Pons (tissue), 1 donor: ENCODE results near the gene TSPAN5.

ENCODE experiments used
- DNase-seq: peaks from one replicate; pipeline ENCODE4 v3.0.0-alpha.2; 2016; ENCODE audit warnings: low spot score

Gene TSPAN5

DNA sequence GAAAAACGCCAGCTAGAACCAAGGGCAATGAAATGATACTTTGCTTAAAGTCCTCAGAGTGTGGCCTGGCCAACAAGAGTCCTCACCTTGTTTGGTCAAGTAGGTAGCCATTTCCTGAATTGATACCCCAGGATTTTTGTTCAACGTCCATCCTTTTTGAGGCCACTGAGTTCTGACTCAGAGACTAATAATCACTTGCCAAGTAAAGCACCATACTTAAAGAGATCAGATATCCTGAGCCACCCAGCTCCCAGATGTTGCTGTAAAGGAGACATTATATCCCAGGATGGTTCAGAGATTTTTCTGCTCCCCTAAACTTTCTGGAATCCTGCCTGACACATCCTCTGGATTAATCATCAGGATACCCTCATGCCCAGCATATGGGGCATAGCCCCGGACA, 206.3 kb downstream of the TSPAN5 start:
- no peak for DNase-seq

DNA sequence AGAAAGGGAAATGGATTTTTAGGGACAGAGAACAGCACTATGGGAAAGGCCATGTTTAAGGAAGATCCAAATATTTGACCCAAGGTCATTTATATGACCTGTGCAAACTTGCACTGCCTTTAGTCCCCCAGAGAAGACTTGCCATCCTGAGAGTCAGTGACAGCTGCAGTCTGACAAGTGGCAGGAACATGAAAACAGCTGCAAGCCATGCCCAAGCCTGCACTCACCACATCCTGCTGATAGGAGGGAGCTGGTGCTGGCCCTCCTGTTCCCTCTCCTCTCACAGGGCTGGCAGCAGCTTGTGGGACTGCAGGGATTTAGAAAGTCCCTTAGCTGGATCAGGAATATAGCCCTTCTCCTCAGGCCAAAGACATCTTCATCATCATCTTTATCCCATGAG, 209.5 kb downstream of the TSPAN5 start:
- no peak for DNase-seq

DNA sequence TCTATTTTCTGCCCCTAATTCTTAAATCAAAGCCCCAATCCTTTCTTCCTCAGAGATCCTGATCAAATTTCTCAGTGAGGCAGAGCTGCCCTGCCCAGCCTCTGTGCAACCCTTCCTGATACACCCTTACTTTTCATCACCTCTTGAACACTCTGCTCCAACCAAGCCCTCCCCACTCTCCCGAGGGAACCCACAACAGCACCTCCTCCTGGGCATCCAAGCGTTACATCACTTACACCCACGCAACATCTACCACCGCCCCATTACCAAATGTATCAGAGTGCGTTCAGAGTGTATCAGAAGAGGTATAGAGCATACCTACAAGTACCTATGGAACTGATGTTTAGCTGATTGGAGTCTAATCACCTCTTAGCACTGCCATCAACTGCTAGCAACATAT, 210.8 kb downstream of the TSPAN5 start:
- no peak for DNase-seq

DNA sequence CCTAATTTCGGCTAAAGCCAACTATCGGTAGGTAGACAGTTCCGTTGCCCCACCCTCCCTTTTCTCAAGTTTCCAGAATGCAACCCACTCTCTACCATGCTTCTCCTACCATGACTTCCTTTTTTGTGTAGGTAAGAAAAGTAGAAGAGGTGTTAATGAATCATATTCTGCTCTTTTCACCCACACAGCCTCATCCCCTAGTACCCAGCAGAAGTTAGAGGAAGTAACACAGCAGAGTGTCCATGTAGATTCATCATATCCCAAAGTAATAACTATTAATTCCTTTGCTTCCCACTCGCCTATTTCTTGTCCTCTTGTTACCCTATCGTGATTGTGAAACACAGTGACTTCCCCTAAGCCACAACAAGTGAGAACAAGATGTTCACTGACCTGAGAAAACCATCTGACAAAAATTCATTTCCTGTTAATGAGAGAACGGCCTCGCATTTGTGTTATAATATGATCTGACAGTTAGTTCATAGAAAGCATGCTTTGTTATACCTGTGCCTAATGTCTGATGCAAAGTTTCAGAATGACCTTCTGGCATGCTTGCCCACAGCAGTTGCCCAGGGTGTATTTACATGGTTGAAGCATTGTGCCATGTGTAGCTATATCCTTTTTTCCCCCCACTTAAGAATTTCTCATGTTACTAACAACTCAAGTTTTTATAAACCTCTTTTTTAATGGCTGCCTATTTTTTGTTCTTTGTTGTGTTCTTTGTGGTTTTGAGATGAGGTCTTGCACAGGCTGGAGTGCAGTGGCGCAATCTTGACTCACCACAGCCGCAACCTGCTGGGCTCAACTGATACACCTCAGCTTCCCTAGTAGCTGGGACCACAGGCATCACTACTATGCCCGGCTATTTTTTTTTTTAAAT, 211.7 kb downstream of the TSPAN5 start:
- DNase-seq: no peak

DNA sequence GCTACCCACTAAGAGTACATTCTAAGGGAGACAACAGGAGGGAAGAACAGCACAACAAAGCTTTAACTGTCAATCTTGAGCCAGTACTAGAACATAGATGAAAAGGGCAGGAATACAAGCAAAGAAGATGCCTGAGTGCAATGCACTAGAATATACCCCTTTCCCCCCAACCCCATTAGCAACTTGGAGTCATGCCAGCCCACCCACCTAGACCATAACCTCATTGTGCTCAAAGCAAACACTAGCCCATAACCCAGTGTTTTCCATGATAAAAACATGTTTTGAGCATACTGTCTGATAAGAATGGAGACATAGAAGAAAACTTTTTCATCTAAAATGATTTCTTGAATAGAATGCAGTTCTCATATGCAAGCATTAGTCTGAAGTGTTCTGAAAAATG, 214.0 kb downstream of the TSPAN5 start:
- DNase-seq: no peak

DNA sequence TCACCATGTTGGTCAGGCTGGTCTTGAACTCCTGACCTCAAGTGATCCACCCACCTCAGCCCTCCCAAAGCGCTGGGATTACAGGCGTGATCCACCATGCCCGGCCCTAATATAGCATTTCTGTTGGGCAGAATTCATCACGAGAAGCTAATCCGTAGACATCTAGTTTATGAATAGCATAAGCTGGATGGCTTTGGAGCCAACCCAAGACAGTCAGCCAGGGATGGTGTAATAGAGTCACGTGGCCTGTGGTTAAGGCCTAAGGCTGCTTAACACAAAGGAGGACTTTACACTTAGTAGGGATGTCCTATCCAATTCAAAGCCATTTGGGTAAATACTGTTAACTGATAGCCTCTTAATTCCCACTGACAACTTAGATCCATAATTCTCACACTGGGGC, 223.6 kb downstream of the TSPAN5 start:
- DNase-seq: no peak

DNA sequence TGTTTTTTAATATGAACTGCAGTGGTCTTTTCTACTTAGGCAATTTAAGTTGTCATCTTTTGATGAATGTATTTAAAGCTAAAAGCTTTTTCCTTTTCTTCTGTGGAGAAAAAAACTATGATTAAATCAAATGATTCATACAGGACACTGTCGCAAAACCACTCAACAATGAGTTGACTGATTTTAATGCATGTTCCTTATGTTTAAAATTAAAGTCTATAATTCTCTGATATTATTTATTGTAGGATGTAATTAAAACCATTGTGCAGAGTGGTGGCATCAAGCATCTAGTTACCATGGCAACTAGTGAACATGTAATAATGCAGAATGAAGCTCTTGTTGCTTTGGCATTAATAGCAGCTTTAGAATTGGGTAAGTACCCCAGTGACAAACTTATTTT, 224.7 kb downstream of the TSPAN5 start:
- no peak for DNase-seq

DNA sequence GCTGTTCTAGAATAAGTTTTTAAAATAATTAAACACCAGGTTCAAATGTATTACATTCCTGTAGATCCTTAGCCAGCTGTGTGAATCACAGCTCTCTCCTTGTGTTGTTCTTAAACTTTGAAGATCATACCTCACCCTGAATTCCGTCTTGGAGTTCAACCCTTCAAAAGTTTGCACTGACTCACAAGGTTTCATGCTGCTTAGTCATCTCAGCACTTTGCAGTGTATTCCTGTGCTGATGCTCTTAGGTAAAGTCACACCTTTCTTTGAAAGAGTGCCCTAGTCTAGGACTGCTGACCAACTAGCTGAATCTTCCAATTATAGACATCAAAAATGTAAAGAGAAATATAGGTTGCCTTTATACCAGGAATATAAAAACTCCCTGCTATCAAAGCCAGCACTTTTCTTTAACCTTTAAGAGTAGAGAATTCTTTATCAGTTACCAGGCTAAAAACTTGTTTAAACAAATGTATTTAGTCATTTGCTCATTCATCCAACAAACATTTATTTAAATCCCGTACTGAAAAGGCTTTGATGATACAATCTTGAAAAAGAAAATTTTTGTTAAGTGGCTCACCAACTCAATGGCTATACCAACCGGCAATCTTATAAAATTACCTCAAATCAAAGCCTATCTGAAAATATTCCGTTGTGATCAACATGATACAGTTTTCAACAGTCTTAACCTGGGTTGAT, 227.6 kb downstream of the TSPAN5 start:
- no peak for DNase-seq

DNA sequence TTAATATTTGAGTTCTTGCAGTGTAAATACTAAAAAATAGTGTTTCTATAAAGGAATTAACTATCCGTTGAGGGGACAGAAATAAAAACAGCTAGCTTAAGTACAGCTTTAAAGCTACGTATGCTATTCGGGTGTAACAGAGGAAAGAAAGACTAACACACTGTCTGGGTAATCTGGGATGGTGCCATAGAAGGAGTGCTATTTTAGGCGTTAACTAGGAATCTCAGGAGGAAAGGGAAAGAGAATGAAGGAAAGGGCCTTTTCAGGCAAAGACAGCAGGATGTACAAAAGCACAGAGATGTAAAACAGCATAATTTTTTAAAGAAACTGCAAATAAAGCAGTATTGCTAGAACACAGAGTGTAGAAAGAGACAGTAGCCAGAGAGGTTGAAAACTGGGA, 235.4 kb downstream of the TSPAN5 start:
- DNase-seq: no peak

DNA sequence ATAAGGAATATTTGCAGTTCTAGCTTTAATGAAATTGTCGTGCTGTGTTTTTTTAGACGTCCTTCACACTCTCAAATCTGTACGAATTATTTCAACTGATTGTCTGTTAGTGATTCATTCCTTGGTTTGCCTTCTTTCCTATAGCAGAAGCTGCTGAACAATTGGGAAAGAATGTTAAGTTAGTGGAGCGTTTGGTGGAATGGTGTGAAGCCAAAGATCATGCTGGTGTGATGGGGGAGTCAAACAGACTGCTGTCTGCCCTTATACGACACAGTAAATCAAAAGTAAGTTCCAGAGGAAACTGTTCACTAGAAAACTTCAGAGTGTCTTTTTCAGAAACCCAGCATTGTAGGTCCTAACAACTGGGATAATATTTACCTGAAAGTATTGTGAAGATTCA, 237.3 kb downstream of the TSPAN5 start:
- no peak for DNase-seq
